GM06990 (cell line): Measurements from ENCODE around the gene LRRC17.

ENCODE experiments used
- DNase-seq: peaks from one replicate; pipeline ENCODE4 v3.0.0-alpha.2; 2011; ENCODE audit not compliant: insufficient read length; ENCODE audit errors: extremely low read depth
- H3K27me3 ChIP-seq: replicated peaks from 2 replicates; pipeline ENCODE4 v1.6.0; 2011; ENCODE audit warnings: low read length; ENCODE audit not compliant: control insufficient read depth, insufficient read depth
- H3K36me3 ChIP-seq: 2 replicates; pipeline ENCODE4 v1.5.1; 2011; ENCODE audit warnings: low read length; ENCODE audit not compliant: control insufficient read depth, insufficient read depth
- H3K4me3 ChIP-seq: replicated peaks from 2 replicates; pipeline ENCODE4 v1.5.1; 2011; ENCODE audit warnings: low read depth, mild to moderate bottlenecking, control low read depth, low read length
- CTCF ChIP-seq: IDR thresholded peaks from 2 replicates; pipeline ENCODE4 v1.5.1; 2011; ENCODE audit warnings: low read length, control low read depth, mild to moderate bottlenecking, inconsistent platforms; ENCODE audit not compliant: insufficient read depth, poor library complexity, severe bottlenecking

The LRRC17 gene

GRCh38 chr7:102888561-102889233 lies 24.1 kb upstream of the LRRC17 start:
- Histone ChIP-seq H3K4me3 (no peak overlapping the region), H3K36me3 (no peaks in the 10 kb centered on the region), H3K27me3 (no peaks in the 10 kb centered on the region)
- no peak for TF ChIP-seq CTCF
- no peak for DNase-seq

- no peaks in the 10 kb centered on the region for H3K27me3 ChIP-seq
- H3K4me3 ChIP-seq: no peak overlapping the region
- TF ChIP-seq CTCF: no peak
- no peaks in the 10 kb centered on the region for H3K36me3 ChIP-seq
- no peak for DNase-seq
These were observed 22.9 kb upstream of the LRRC17 start for GRCh38 chr7:102889851-102890250.

DNA sequence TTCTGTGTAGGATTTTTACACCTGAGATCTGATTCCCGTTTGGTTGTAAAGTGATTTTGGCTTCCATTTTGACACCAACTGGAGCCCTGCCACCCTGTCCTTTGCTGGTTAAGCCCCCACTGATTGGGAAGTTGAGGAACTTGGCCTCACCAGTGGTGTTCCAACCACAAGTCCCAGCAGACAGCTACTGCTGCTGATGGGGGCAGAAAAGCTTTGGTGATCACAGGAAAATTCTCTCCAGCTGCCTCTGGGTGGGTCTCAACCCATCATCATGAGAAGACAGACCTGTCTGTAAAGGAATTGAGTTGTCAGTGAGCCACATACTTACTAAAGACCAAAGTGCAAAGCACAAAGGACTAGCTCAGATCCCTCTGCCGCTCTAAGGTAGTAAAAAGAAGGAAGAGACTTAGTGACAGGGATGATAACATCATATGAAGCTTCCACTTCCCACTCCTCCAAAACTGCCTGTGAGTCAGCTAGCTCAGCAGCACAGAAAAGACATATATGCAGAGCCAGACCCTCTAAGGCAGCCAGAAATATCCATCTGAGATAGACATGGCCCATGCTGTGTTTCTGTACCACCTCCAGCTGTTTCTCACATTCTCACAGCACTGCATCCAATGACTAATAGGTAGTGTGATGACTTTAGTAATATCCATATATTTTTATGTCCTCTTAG lies 22.4 kb upstream of the LRRC17 start:
- no peak for TF ChIP-seq CTCF
- DNase-seq: no peak
- Histone ChIP-seq H3K27me3 (no peaks in the 10 kb centered on the region; the same call in 1 of the 2 replicates), H3K4me3 (no peak overlapping the region), H3K36me3 (no peaks in the 10 kb centered on the region)

DNA sequence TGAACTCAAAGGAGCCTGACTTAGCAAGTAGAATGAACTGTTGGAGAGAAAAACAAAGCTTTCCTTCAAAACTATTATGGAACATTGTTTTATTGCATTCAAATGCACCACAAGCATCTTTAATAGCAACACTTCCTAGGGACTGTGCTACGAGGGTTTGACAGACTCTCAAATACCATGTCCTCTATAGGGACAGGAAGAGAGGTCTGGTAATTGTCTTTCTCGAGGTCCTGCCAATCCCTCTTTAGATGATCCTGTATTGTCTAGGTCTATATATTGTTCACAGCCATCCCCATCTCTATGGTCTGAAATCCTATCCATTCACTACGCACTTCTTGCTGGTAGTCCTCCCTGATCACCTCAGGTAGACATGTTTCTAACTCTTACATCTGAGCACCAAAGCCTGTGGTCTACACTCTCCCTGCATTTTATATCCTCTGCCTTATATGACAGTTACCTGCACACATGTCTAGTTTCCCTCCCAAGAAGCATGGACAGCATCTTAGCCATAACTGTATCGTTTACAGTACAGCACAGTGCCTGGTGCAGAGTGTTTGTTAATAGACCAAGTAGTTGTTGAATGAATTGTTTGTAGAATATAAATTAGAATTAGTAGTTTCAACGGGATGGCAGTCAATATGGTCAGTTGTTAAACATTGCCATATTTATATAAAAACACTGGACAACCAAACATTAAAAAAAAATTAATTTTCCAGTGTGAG lies 21.7 kb upstream of the LRRC17 start:
- Histone ChIP-seq H3K27me3 (no peaks in the 10 kb centered on the region; the same call in 1 of the 2 replicates), H3K4me3 (no peak overlapping the region), H3K36me3 (no peaks in the 10 kb centered on the region)
- no peak for DNase-seq
- TF ChIP-seq CTCF: no peak

DNA sequence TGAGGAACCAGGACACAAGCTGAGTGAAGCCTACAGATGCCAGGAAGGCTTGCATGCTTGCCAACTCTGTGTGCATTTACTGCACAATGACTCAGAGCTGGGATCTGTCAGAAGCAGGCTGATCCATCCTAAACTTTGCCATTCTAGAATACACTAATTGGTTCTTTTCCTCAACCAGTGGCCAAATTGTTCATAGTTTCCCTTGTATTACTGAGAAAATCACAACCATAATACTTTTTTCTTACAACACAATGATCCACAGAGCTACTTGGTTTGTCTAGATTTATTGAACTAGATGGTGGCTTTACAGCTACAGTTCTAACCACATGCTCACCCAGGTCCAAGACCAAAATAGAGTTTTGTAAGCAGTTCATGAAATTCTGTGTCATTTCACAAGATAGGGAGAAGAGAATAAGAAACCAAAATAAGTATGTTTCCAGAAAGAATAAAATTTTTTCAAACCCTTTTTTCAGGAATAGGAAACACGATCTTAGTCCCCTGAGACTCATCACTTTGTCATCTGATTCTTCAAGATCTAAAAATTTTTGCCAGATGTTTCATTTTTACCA lies 21.0 kb upstream of the LRRC17 start:
- Histone ChIP-seq H3K36me3 (no peaks in the 10 kb centered on the region), H3K27me3 (no peaks in the 10 kb centered on the region; the same call in 1 of the 2 replicates), H3K4me3 (no peak overlapping the region)
- DNase-seq: no peak
- TF ChIP-seq CTCF: no peak
